Activated CD8-positive, alpha-beta memory T cell treated with anti-CD3 and anti-CD28 coated beads, Interleukin-2, amount 10 ng/mL, durations not matched to agents 7 days and 5 days (primary cell): ENCODE results near the gene ALKBH7. TPM values are rescaled to one million over a fixed set of nuclear protein-coding genes. Genes with fewer than 3 reads are reported as not detected.
"Not testable (repeated sequence)": the region's sequence is repeated elsewhere in the genome, so short reads cannot be mapped to it uniquely, and the experiment has no call there.

ENCODE experiments used
- ATAC-seq: fragments of 150-1000 bp; cut with Tn5 transposase; one replicate; pipeline ENCODE4 v1.10.0; 2021; ENCODE audit warnings: moderate library complexity
- CTCF ChIA-PET: fragments of 350-600 bp; sonication (Branson Sonifier 250); formaldehyde crosslinking; loops from one replicate; lab custom pipeline; 2021; ENCODE audit warnings: antibody characterized with exemption; lab: Charles Lee
- DNase-seq: peaks from one replicate; pipeline ENCODE4 v3.0.0-alpha.2; 2020
- H3K27ac Mint-ChIP-seq: one replicate; pipeline ENCODE4 v1.8.0; 2021; ENCODE audit warnings: mild to moderate bottlenecking, mixed read lengths
- H3K27me3 Mint-ChIP-seq: one replicate; pipeline ENCODE4 v1.8.0; 2021; ENCODE audit warnings: mixed read lengths
- H3K36me3 Mint-ChIP-seq: one replicate; pipeline ENCODE4 v1.8.0; 2021; ENCODE audit warnings: mild to moderate bottlenecking, mixed read lengths
- H3K4me1 Mint-ChIP-seq: one replicate; pipeline ENCODE4 v1.8.0; 2021; ENCODE audit warnings: mixed read lengths
- H3K4me3 Mint-ChIP-seq: one replicate; pipeline ENCODE4 v1.8.0; 2021; ENCODE audit warnings: mild to moderate bottlenecking, moderate library complexity, mixed read lengths
- H3K9me3 Mint-ChIP-seq: one replicate; pipeline ENCODE4 v1.8.0; 2022; ENCODE audit warnings: low read depth, mixed read lengths
- total RNA-seq, 2 experiments: library from RNA; stranded (reverse); gene quantifications; one replicate each; pipeline ENCODE4 v1.2.3, GENCODE V29; 2021

The ALKBH7 gene
- total RNA-seq, 2 experiments from 2014 or later: 31.9 to 45.8 TPM

DNA sequence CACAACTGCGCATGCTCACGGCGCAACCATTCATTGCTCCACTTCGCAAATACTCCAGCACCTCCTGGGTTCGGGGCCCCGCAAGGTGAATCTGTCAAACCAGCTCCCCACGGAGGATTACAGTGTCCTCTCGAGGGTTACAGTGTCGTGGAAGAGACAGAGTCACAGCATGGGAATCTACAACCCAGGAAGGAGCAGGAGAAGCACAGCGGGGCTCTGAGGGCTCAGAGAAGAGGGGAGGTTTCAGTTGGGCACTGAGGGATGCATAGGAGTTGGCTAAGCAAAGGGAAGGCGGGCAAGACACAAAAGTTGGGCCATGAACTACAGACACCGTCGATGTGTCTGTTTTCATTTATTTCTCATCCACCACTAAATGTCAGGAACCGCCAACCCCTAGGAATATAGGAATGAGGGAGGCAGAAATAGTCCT is 21.4 kb downstream of the ALKBH7 start:
- Mint-ChIP-seq H3K4me1 (peaks cover 26% of the 10 kb centered on the region), H3K9me3 (no peaks in the 10 kb centered on the region), H3K36me3 (peaks cover 18% of the 10 kb centered on the region), H3K4me3 (peak overlapping the region; percentile 91), H3K27me3 (no peaks in the 10 kb centered on the region), H3K27ac (peak overlapping the region; percentile 90)
- ATAC-seq: no peak
- DNase-seq: peak; percentile 86
- CTCF ChIA-PET: interaction anchor here (0.7 to 1.2 kb wide), 4 partner anchors 9 to 409 kb away, joined by 3 to 4 read pairs (median 3); no protein-coding TSS in a partner anchor

DNA sequence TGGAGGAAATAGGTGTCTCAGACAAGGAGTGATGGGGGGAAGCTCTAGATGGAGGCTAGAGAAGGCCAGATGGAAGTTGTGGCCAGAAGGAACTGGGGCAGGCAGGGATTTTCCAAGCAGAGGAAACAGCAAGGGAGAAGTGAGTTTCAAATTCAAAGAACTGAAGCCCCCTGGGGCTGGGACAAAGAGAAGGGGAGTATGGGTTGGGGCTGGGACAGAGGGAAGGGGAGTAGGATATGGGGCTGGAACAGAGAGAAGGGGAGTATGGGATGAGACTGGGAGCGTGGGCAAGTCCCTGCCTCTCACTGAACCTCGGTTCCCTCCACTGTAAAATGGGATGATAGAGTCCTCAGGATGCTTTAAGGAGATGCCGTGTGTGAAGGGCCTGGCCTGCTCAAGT is 22.2 kb downstream of the ALKBH7 start:
- Mint-ChIP-seq H3K27me3 (no peaks in the 10 kb centered on the region), H3K4me3 (peak overlapping the region; percentile 31), H3K9me3 (no peaks in the 10 kb centered on the region), H3K4me1 (peaks cover 26% of the 10 kb centered on the region), H3K36me3 (peaks cover 15% of the 10 kb centered on the region), H3K27ac (no peak overlapping the region)
- ATAC-seq (no peak), DNase-seq (no peak)
- CTCF ChIA-PET: interaction anchor here (0.7 kb wide), 1 partner anchor 9 kb away, joined by 4 read pairs; no protein-coding TSS in a partner anchor

DNA sequence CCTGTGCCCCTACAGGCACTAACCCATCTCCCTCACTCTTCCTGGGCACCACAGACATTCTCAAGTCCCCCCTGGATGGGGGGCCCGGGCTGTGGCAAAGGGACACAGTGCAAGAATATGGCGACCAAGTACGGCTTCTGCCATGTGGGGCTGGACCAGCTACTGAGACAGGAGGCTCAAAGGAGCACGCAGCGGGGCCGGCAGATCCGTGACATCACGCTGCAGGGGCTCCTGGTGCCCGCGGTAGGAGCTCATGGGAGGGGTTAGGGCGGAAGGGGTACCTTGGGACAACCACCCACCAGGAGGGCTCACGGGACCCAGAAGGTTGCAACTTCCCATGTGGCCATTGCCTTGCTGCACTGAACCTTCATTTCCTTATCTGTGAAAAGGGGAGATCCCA is 23.7 kb downstream of the ALKBH7 start:
- Mint-ChIP-seq H3K4me3 (no peak overlapping the region), H3K9me3 (no peaks in the 10 kb centered on the region), H3K4me1 (peaks cover 22% of the 10 kb centered on the region), H3K36me3 (peaks cover 10% of the 10 kb centered on the region), H3K27ac (no peak overlapping the region), H3K27me3 (no peaks in the 10 kb centered on the region)
- CTCF ChIA-PET: no interaction called here
- ATAC-seq: no peak
- DNase-seq: no peak

GRCh38 chr19:6400062-6400944 is 27.7 kb downstream of the ALKBH7 start:
- ATAC-seq, H3K4me1 Mint-ChIP-seq, H3K27me3 Mint-ChIP-seq, H3K9me3 Mint-ChIP-seq, H3K36me3 Mint-ChIP-seq, DNase-seq, CTCF ChIA-PET, H3K4me3 Mint-ChIP-seq, H3K27ac Mint-ChIP-seq: not testable (repeated sequence)

DNA sequence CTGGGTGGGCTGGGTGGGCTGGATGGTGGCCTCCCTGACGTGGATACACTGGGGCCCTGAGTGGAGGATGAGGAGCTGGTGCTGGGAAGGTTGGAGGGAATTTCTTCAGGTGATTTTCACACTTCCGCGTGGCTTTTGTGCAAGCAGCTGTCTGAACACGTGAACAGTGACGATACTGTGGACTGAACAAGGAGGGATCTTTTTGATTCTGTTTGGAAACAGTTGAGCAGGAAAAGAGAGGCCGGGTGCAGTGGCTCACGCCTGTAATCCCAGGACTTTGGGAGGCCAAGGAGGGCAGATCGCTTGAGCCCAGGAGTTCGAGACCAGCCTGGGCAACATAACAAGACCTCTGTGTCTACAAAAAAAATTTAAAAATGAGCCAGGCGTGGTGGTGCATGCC is 29.5 kb downstream of the ALKBH7 start:
- Mint-ChIP-seq H3K4me1 (peaks cover 2% of the 10 kb centered on the region), H3K4me3 (no peak overlapping the region), H3K27me3 (no peaks in the 10 kb centered on the region), H3K36me3 (no peaks in the 10 kb centered on the region), H3K27ac (no peak overlapping the region), H3K9me3 (no peaks in the 10 kb centered on the region)
- CTCF ChIA-PET: no interaction called here
- ATAC-seq: no peak
- DNase-seq: no peak

DNA sequence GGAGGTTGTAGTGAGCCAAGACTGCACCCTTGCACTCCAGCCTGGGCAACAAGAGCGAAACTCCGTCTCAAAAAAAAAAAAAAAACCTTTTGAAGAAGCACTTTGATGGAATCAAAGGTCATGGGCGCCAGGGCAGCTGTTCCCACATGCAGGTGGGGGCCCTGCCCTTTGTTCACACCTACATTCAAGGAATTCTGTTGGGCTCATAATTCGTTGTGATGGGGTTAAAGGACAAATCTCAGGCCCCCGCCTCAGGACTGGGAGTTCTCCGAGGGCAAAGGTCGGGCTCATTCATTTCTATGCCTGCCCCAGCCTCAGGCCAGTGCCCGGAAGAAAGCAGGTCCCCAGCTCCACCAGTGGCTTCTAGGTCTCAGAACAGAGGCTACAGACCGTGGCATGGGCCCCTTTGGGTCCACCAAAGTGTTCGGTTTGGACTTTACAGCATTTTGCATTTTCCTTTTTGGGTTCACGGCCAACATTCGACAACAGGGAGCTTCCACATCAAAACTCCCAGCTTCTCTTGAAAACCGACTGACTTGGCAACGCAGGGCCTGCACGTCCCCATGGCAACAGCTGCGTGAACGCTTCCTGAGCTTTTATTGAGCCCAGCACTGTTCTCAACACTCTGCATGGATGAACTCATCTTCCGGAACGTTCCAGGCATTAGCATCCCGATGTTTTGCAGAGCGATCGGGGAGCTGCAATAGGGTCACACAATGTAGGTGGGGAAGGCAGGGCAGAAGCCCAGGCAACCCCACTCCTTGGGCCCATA is 30.4 kb downstream of the ALKBH7 start:
- CTCF ChIA-PET: interaction anchor here (0.6 kb wide), 1 partner anchor 9 kb away, joined by 4 read pairs; no protein-coding TSS in a partner anchor
- DNase-seq (no peak), ATAC-seq (no peak)
- Mint-ChIP-seq H3K36me3 (no peaks in the 10 kb centered on the region), H3K4me1 (peaks cover 2% of the 10 kb centered on the region), H3K27ac (no peak overlapping the region), H3K4me3 (no peak overlapping the region), H3K9me3 (no peaks in the 10 kb centered on the region), H3K27me3 (no peaks in the 10 kb centered on the region)

GRCh38 chr19:6406401-6406800 is 33.8 kb downstream of the ALKBH7 start:
- Mint-ChIP-seq H3K27me3 (no peaks in the 10 kb centered on the region), H3K4me1 (no peaks in the 10 kb centered on the region), H3K9me3 (no peaks in the 10 kb centered on the region), H3K36me3 (no peaks in the 10 kb centered on the region), H3K27ac (no peak overlapping the region), H3K4me3 (no peak overlapping the region)
- CTCF ChIA-PET: no interaction called here
- ATAC-seq: no peak
- no peak for DNase-seq

- no peak overlapping the region for H3K27ac Mint-ChIP-seq
- ATAC-seq (no peak), DNase-seq (no peak)
- no peaks in the 10 kb centered on the region for H3K4me1 Mint-ChIP-seq
- no peak overlapping the region for H3K4me3 Mint-ChIP-seq
- no peaks in the 10 kb centered on the region for H3K9me3 Mint-ChIP-seq
- H3K36me3 Mint-ChIP-seq: peaks cover 6% of the 10 kb centered on the region
- CTCF ChIA-PET: interaction anchor here (1.2 kb wide), 1 partner anchor 15 kb away, joined by 4 read pairs; the partner anchor contains the start of gene KHSRP
- H3K27me3 Mint-ChIP-seq: no peaks in the 10 kb centered on the region
These were observed 36.8 kb downstream of the ALKBH7 start for GRCh38 chr19:6409346-6409745.

DNA sequence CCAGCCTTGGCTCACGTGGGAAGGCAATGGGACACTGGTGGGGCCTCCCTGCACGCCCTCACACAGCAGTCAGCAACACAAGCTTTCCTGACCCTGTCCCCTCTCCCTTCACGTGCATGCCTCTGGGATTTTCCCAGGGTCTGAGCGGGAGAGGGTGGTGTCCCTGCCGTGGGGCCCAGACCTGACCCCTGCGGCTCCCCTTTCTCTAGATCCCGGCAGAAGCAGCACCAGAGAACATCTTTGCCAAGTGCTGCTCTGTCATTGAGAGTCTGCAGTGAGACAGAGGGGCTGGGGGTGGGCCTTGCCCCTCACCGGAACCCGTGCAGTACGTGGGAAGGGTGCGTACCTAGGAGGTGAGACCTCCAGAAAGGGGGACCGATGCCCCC is 39.5 kb downstream of the ALKBH7 start:
- DNase-seq (no peak), ATAC-seq (peak; percentile 15)
- no peaks in the 10 kb centered on the region for H3K4me1 Mint-ChIP-seq
- H3K27ac Mint-ChIP-seq: no peak overlapping the region
- CTCF ChIA-PET: interaction anchor here (1.1 kb wide), 1 partner anchor 32 kb away, joined by 3 read pairs; no protein-coding TSS in a partner anchor
- no peaks in the 10 kb centered on the region for H3K27me3 Mint-ChIP-seq
- no peaks in the 10 kb centered on the region for H3K9me3 Mint-ChIP-seq
- H3K36me3 Mint-ChIP-seq: peaks cover 10% of the 10 kb centered on the region
- no peak overlapping the region for H3K4me3 Mint-ChIP-seq

GRCh38 chr19:6412447-6413091 is 40.0 kb downstream of the ALKBH7 start:
- CTCF ChIA-PET: no interaction called here
- peak; percentile 59 for DNase-seq

DNA sequence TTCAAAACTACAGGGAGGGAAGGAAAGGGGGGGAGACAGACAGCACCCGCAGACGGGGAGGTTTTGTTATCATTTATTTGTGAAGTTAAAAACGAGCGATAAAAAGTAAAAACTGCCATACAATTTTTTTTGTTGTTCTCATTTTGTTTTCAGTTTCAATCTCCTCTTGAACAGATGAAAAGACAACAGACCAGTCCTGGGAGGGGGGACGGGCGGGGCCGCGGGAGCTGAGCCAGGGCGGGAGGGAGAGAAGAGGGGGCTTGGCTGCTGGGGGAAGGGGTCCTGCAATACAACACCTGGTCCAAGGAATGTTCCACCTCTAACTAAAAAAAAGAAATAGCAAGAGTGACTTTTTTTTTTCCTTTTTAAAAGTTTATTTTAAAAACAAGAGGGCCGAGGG is 40.7 kb downstream of the ALKBH7 start:
- peaks cover 14% of the 10 kb centered on the region for H3K36me3 Mint-ChIP-seq
- H3K9me3 Mint-ChIP-seq: no peaks in the 10 kb centered on the region
- CTCF ChIA-PET: no interaction called here
- H3K4me3 Mint-ChIP-seq: no peak overlapping the region
- no peaks in the 10 kb centered on the region for H3K27me3 Mint-ChIP-seq
- DNase-seq (no peak), ATAC-seq (no peak)
- no peaks in the 10 kb centered on the region for H3K4me1 Mint-ChIP-seq
- no peak overlapping the region for H3K27ac Mint-ChIP-seq

More at GRCh38 chr19:6412447-6413091, 40.0 kb downstream of the ALKBH7 start:
- peak; percentile 68 for ATAC-seq
- H3K9me3 Mint-ChIP-seq: no peaks in the 10 kb centered on the region
- H3K4me1 Mint-ChIP-seq: no peaks in the 10 kb centered on the region
- no peaks in the 10 kb centered on the region for H3K27me3 Mint-ChIP-seq
- no peak overlapping the region for H3K27ac Mint-ChIP-seq
- H3K4me3 Mint-ChIP-seq: no peak overlapping the region
- H3K36me3 Mint-ChIP-seq: peaks cover 12% of the 10 kb centered on the region

- no peaks in the 10 kb centered on the region for H3K4me1 Mint-ChIP-seq
- ATAC-seq: no peak
- H3K27ac Mint-ChIP-seq: no peak overlapping the region
- peaks cover 20% of the 10 kb centered on the region for H3K36me3 Mint-ChIP-seq
- H3K9me3 Mint-ChIP-seq: no peaks in the 10 kb centered on the region
- no peak for DNase-seq
- H3K27me3 Mint-ChIP-seq: no peaks in the 10 kb centered on the region
- no peak overlapping the region for H3K4me3 Mint-ChIP-seq
- CTCF ChIA-PET: no interaction called here
These were observed 41.4 kb downstream of the ALKBH7 start for GRCh38 chr19:6413721-6414643.
